GM12892 (cell line): ENCODE measurements around the gene PDZD2.

ENCODE experiments used
- POLR2A ChIP-seq: IDR thresholded peaks from 2 replicates; pipeline ENCODE4 v1.6.1; 2011; ENCODE audit warnings: low read depth, low read length, control low read depth
- POLR2AphosphoS5 ChIP-seq: IDR thresholded peaks from 2 replicates; pipeline ENCODE4 v1.6.1; 2011; ENCODE audit warnings: low read depth, low read length, control low read depth
- TAF1 ChIP-seq: IDR thresholded peaks from 2 replicates; pipeline ENCODE4 v1.6.1; 2011; ENCODE audit warnings: low read depth, mild to moderate bottlenecking, control low read depth, low read length, borderline replicate concordance

DNA sequence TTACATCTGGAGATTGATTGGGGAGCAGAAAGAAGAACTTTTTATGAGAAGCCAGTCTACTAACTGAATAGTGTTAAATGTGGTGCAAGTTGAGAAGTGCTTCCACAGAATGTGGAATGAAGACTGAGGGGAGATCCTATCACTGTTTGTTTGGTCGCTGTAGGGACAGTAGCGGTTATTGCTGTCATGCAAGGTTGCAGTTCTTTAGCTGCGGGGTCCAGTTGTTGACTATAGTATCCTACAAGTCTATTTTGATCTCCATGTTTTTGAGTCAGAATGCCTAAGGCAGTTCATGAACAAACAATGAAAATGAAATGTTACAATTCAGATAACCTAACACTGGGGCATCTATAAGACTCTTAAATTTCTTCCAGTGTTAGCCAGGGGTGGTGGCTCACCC is 45.3 kb upstream of the PDZD2 start:
- no peak for TF ChIP-seq TAF1
- TF ChIP-seq POLR2A: no peak
- no peak for TF ChIP-seq POLR2AphosphoS5
